NB4 (cell line): ENCODE results near the gene MRO.

Source experiments
- CTCF ChIP-seq: IDR thresholded peaks from one replicate; pipeline ENCODE4 v1.5.1; 2012; ENCODE audit warnings: low read depth, low read length
- TF ChIP-seq, protein P1 (sequence below): IDR thresholded peaks from 2 replicates; pipeline ENCODE4 v1.6.1; 2011; ENCODE audit warnings: low read depth, low read length

DNA sequence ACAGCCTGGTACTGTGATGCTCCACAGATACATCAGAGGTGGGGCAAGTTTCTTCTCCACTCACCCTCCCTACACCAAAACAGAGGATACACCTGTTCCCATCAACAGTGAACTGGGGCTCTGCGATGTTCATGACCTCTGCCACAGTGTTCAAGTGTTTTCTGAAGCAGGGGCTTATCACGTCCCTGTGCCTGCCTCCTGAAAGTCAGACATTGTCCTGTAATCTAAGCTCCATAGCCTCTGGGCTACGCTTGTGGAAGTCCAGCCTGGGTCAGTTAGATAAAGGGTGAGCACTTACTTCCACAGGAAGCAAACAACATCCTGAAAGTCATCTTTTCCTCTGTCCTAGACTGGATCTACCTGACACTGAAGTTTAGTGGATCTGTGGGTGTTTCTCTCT lies 20.2 kb upstream of the MRO start:
- no peak for TF ChIP-seq CTCF
- TF ChIP-seq, protein P1, sequence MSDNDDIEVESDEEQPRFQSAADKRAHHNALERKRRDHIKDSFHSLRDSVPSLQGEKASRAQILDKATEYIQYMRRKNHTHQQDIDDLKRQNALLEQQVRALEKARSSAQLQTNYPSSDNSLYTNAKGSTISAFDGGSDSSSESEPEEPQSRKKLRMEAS = no peak
